Measurements from ENCODE around the gene TRIM25. TPM values are rescaled to one million over a fixed set of nuclear protein-coding genes. Genes with fewer than 3 reads are reported as not detected.

The TRIM25 gene
- total RNA-seq, 1 donor from 2014 or later = 35.5 TPM

GRCh38 chr17:56885312-56885657 lies 28.6 kb downstream of the TRIM25 start:
- Histone ChIP-seq H3K27me3 (ENCODE audit: control insufficient read depth, insufficient read depth, low read length) (no peaks in the 10 kb centered on the region), H3K4me3 (ENCODE audit: low read depth, low read length) (no peak overlapping the region), H3K36me3 (ENCODE audit: control insufficient read depth, insufficient read depth, low read length) (peaks cover 1% of the 10 kb centered on the region)
- no peak for DNase-seq (ENCODE audit: low read depth)
- FAIRE-seq = no peak
- TF ChIP-seq CTCF (IDR thresholded peaks at IDR 0.05; ENCODE audit: insufficient read depth, low read length, severe bottlenecking) = no peak

GRCh38 chr17:56884483-56885311 lies 29.2 kb downstream of the TRIM25 start:
- no peak for FAIRE-seq

GRCh38 chr17:56883616-56884015 lies 30.2 kb downstream of the TRIM25 start:
- no peak for TF ChIP-seq CTCF (IDR thresholded peaks at IDR 0.05; ENCODE audit: insufficient read depth, low read length, severe bottlenecking)
- no peak overlapping the region for H3K4me3 ChIP-seq (ENCODE audit: low read depth, low read length)
- H3K27me3 ChIP-seq (ENCODE audit: control insufficient read depth, insufficient read depth, low read length) = no peaks in the 10 kb centered on the region
- no peaks in the 10 kb centered on the region for H3K36me3 ChIP-seq (ENCODE audit: control insufficient read depth, insufficient read depth, low read length)
- no peak for FAIRE-seq
- DNase-seq (ENCODE audit: low read depth) = no peak

More at GRCh38 chr17:56884483-56885311, 29.2 kb downstream of the TRIM25 start:
- peaks cover 1% of the 10 kb centered on the region for H3K36me3 ChIP-seq (ENCODE audit: control insufficient read depth, insufficient read depth, low read length)
- no peak overlapping the region for H3K4me3 ChIP-seq (ENCODE audit: low read depth, low read length)
- no peaks in the 10 kb centered on the region for H3K27me3 ChIP-seq (ENCODE audit: control insufficient read depth, insufficient read depth, low read length)
- DNase-seq (ENCODE audit: low read depth) = no peak
- no peak for TF ChIP-seq CTCF (IDR thresholded peaks at IDR 0.05; ENCODE audit: insufficient read depth, low read length, severe bottlenecking)

- Histone ChIP-seq H3K4me3 (ENCODE audit: low read depth, low read length) (no peak overlapping the region), H3K36me3 (ENCODE audit: control insufficient read depth, insufficient read depth, low read length) (no peaks in the 10 kb centered on the region), H3K27me3 (ENCODE audit: control insufficient read depth, insufficient read depth, low read length) (no peaks in the 10 kb centered on the region)
- TF ChIP-seq CTCF (IDR thresholded peaks at IDR 0.05; ENCODE audit: insufficient read depth, low read length, severe bottlenecking) = no peak
- FAIRE-seq (no peak), DNase-seq (ENCODE audit: low read depth) (no peak)
Measured at GRCh38 chr17:56881685-56882295, 32.1 kb downstream of the TRIM25 start.

- Histone ChIP-seq H3K36me3 (ENCODE audit: control insufficient read depth, insufficient read depth, low read length) (no peaks in the 10 kb centered on the region), H3K4me3 (ENCODE audit: low read depth, low read length) (no peak overlapping the region), H3K27me3 (ENCODE audit: control insufficient read depth, insufficient read depth, low read length) (no peaks in the 10 kb centered on the region)
- FAIRE-seq (no peak), DNase-seq (ENCODE audit: low read depth) (no peak)
- TF ChIP-seq CTCF (IDR thresholded peaks at IDR 0.05; ENCODE audit: insufficient read depth, low read length, severe bottlenecking) = no peak
Measured at GRCh38 chr17:56880571-56880970, 33.3 kb downstream of the TRIM25 start.

Data from bronchial epithelial cell (primary cell).